K562 (cell line): ENCODE measurements around the gene C11orf54. TPM values are rescaled to one million over a fixed set of nuclear protein-coding genes. Genes with fewer than 3 reads are reported as not detected.

ENCODE experiments used
- AFF1 ChIP-seq, 2 experiments: fragments of 450-650 bp; IDR thresholded peaks; 2 replicates each; pipeline ENCODE4 v1.6.1; 2018; ENCODE audit warnings: mild to moderate bottlenecking in 2 of 2, low read depth in 1 of 2; ENCODE audit not compliant: partially characterized antibody in 2 of 2
- ATF1 ChIP-seq, 2 experiments: fragments of 450-650 bp in 1 of 2; IDR thresholded peaks; 2 replicates each; pipeline ENCODE4 v1.6.1; 2016; ENCODE audit warnings: missing compliant biosample characterization in 1 of 2, missing genetic modification characterization in 1 of 2
- E2F3 ChIP-seq: fragments of 250-450 bp; sonication (Bioruptor Pico); IDR thresholded peaks from 2 replicates; pipeline ENCODE4 v1.4.0; 2020; ENCODE audit warnings: mild to moderate bottlenecking
- FOSL1 ChIP-seq: fragments of 200-800 bp; sonication (Bioruptor generic); conservative IDR thresholded peaks from 2 replicates; pipeline ENCODE4 v1.6.1; 2016; ENCODE audit warnings: missing genetic modification characterization, missing compliant biosample characterization
- FOXM1 ChIP-seq, 2 experiments: fragments of 450-650 bp in 1 of 2; sonication (generic) in 1 of 2; formaldehyde crosslinking in 1 of 2; IDR thresholded peaks; 2 replicates each; pipeline versions ENCODE4 v1.6.1 to v1.9.0; 2017 to 2022; ENCODE audit warnings: low read depth in 2 of 2, mild to moderate bottlenecking in 2 of 2, missing genetic modification reagents in 1 of 2, moderate library complexity in 1 of 2
- KDM2B ChIP-seq: fragments of 250-450 bp; sonication (Bioruptor Pico); IDR thresholded peaks from 2 replicates; pipeline ENCODE4 v1.8.0; 2021; ENCODE audit warnings: mild to moderate bottlenecking, moderate library complexity
- KHSRP ChIP-seq: fragments of 450-650 bp; IDR thresholded peaks from 2 replicates; pipeline ENCODE4 v1.6.1; 2017
- LARP7 ChIP-seq: fragments of 450-650 bp; IDR thresholded peaks from 2 replicates; pipeline ENCODE4 v1.6.1; 2016
- MAFG ChIP-seq: fragments of 450-650 bp; conservative IDR thresholded peaks from 2 replicates; pipeline ENCODE4 v1.6.1; 2016; ENCODE audit warnings: missing genetic modification characterization, missing compliant biosample characterization
- NFIC ChIP-seq: fragments of 450-650 bp; IDR thresholded peaks from 2 replicates; pipeline ENCODE4 v1.6.1; 2017; ENCODE audit warnings: mild to moderate bottlenecking, inconsistent platforms
- NFXL1 ChIP-seq: fragments of 450-650 bp; formaldehyde crosslinking; IDR thresholded peaks from 2 replicates; pipeline ENCODE4 v1.4.0; 2021; ENCODE audit warnings: mild to moderate bottlenecking
- NR1H2 ChIP-seq: sonication (generic); formaldehyde crosslinking; IDR thresholded peaks from 2 replicates; pipeline ENCODE4 v1.4.0; 2020; ENCODE audit warnings: mild to moderate bottlenecking, missing genetic modification reagents
- PHB2 ChIP-seq: fragments of 450-650 bp; IDR thresholded peaks from 2 replicates; pipeline ENCODE4 v1.6.1; 2017; ENCODE audit warnings: low read depth
- RFX7 ChIP-seq: fragments of 250-450 bp; sonication (Bioruptor Pico); IDR thresholded peaks from 2 replicates; pipeline ENCODE4 v1.5.1; 2021; ENCODE audit warnings: mild to moderate bottlenecking
- TBL1XR1 ChIP-seq, 2 experiments: IDR thresholded peaks; 2 replicates each; pipeline ENCODE4 v1.6.1; 2012; ENCODE audit warnings: improper control_type of control experiment in 2 of 2, low read length in 2 of 2, mild to moderate bottlenecking in 1 of 2
- TBP ChIP-seq: optimal IDR thresholded peaks from 2 replicates; pipeline ENCODE3; 2011; ENCODE audit warnings: low read depth, low read length, improper control_type of control experiment
- ZNF239 ChIP-seq: fragments of 250-450 bp; sonication (Bioruptor Pico); IDR thresholded peaks from 2 replicates; pipeline ENCODE4 v1.4.0; 2020; ENCODE audit warnings: mild to moderate bottlenecking
- ZNF253 ChIP-seq: fragments of 250-450 bp; sonication (Bioruptor Pico); conservative IDR thresholded peaks from 2 replicates; pipeline ENCODE4 v1.6.1; 2021; ENCODE audit warnings: mild to moderate bottlenecking
- ZNF277 ChIP-seq: fragments of 250-450 bp; sonication (Bioruptor Pico); IDR thresholded peaks from 2 replicates; pipeline ENCODE4 v1.8.0; 2022; ENCODE audit warnings: inconsistent platforms, mild to moderate bottlenecking, moderate library complexity, borderline replicate concordance
- ZNF347 ChIP-seq: fragments of 450-650 bp; formaldehyde crosslinking; IDR thresholded peaks from 2 replicates; pipeline ENCODE4 v1.4.0; 2020; ENCODE audit warnings: low read depth, mild to moderate bottlenecking, moderate library complexity
- ZNF551 ChIP-seq: fragments of 250-450 bp; sonication (Bioruptor Pico); IDR thresholded peaks from 2 replicates; pipeline ENCODE4 v1.5.0; 2021; ENCODE audit warnings: mild to moderate bottlenecking, moderate library complexity
- ZNF76 ChIP-seq: fragments of 250-450 bp; sonication (Bioruptor Pico); IDR thresholded peaks from 2 replicates; pipeline ENCODE4 v1.4.0; 2020; ENCODE audit warnings: mild to moderate bottlenecking, moderate library complexity, borderline replicate concordance
- polyA plus RNA-seq, 8 experiments: library from polyadenylated mRNA; depleted of rRNA in 4 of 8; stranded (reverse) in 5 of 8; unstranded in 3 of 8; fragments of >200 nt; fragmentation: Nextera tagmentation in 2 of 8; fragmentation: Illumina TruSeq in 1 of 8; extraction: Ambion mirVana in 2 of 8; extraction: Trizol in 1 of 8; gene quantifications; 2 replicates each; pipeline versions ENCODE4 v1.2.1 to v1.2.3, GENCODE V29; 2011 to 2014; ENCODE audit warnings: inconsistent platforms in 1 of 8, missing spikeins in 1 of 8
- total RNA-seq, 7 experiments: library from RNA; depleted of rRNA in 6 of 7; stranded (reverse); fragments of >200 nt in 6 of 7; fragmentation: Illumina TruSeq in 2 of 7; extraction: Trizol in 2 of 7; gene quantifications; 2 replicates each; pipeline versions ENCODE4 v1.2.1 to v1.2.3, GENCODE V29; 2011 to 2021; ENCODE audit warnings: low replicate concordance in 1 of 7
- TF ChIP-seq, protein P1 (sequence below): fragments of 450-650 bp; formaldehyde crosslinking; IDR thresholded peaks from 2 replicates; pipeline ENCODE4 v1.4.0; 2022; ENCODE audit warnings: missing genetic modification characterization

The C11orf54 gene
- total and polyA plus RNA-seq, 9 of the 15 experiments (the other 6 are each of a cell fraction or from before 2014, with no cell fraction given) = 13.4 to 33.0 (median 23.1) TPM

DNA sequence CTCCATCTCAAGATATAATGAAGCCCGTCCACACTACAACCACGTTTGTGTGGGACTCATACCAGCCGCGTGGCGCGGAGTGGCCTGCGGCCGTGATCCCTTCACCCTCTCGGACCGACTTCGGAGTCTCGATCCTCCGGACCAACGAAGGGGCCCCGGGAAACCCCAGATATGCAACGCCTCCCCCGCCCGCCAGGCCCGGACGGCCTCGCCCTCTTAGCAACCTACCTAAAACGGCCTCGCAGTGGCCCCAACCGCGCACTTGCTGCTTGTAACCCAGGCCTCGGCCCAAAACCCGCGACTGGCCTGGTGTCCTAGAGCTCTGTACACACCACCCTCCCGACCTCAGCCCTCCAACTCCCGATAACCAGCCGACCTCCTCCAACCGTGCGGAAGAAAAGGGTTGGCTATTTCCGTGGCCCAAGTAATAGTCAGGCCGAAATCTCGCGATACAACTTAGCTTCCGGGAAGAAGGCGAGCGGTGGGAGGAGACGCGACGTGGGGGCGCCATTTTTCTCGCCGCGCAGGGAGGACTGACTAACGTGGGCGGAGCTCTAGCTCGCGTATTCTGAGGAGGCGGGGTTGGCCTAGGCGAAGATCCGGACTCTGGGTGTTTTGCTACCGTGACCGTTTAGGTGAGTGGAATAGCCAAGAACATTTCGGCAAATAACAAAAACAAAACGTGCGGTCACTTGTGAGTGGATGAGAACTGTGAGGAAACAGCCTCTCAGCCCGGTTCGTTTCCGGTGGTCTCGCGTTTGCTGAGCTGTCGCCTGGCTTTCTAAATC is at the start of gene C11orf54, which contains the start of gene TAF1D (continued):
- TF ChIP-seq, protein P1, sequence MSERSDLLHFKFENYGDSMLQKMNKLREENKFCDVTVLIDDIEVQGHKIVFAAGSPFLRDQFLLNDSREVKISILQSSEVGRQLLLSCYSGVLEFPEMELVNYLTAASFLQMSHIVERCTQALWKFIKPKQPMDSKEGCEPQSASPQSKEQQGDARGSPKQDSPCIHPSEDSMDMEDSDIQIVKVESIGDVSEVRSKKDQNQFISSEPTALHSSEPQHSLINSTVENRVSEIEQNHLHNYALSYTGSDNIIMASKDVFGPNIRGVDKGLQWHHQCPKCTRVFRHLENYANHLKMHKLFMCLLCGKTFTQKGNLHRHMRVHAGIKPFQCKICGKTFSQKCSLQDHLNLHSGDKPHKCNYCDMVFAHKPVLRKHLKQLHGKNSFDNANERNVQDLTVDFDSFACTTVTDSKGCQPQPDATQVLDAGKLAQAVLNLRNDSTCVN = peak; percentile 16; the same call in 1 of the 2 replicates
- TF ChIP-seq MAFG (tag) (no peak), ZNF253 (CRISPR knock-in tag) (no peak), PHB2 (no peak), RFX7 (CRISPR knock-in tag) (no peak), KDM2B (CRISPR knock-in tag) (0 out of 2 replicates have a peak, but pooled peaks have one; percentile 41), ZNF76 (CRISPR knock-in tag) (no peak), FOXM1 (IDR thresholded peaks at IDR 0.05; ENCODE audit: low read depth) (no peak), FOXM1 (CRISPR knock-in tag; IDR thresholded peaks at IDR 0.05; ENCODE audit: low read depth) (no peak), ZNF347 (CRISPR knock-in tag) (no peak), LARP7 (peak; percentile 83), ZNF551 (no peak), AFF1 (IDR thresholded peaks at IDR 0.05; ENCODE audit: low read depth in 1 of 2, partially characterized antibody in 2 of 2) (peak; percentile 40 to 52), ZNF277 (no peak), FOSL1 (tag) (no peak), ATF1 (CRISPR knock-in tag; IDR thresholded peaks at IDR 0.05) (no peak), ATF1 (tag; IDR thresholded peaks at IDR 0.05) (peak; percentile 80), TBP (no peak), NR1H2 (CRISPR knock-in tag) (0 out of 2 replicates have a peak, but pooled peaks have one; percentile 81), ZNF239 (CRISPR knock-in tag) (no peak), E2F3 (CRISPR knock-in tag) (no peak), KHSRP (no peak), NFXL1 (CRISPR knock-in tag) (no peak), NFIC (no peak; the same call in none of the 2 replicates), TBL1XR1 (IDR thresholded peaks at IDR 0.05; ENCODE audit: low read length in 2 of 2) (0 out of 4 replicates have a peak, but pooled peaks of 1 of the 2 experiments have one; percentile 39)
